Measurements from ENCODE around the gene COPA. TPM values are rescaled to one million over a fixed set of nuclear protein-coding genes. Genes with fewer than 3 reads are reported as not detected.
"Not testable (repeated sequence)": the region's sequence is repeated elsewhere in the genome, so short reads cannot be mapped to it uniquely, and the experiment has no call there.

COPA gene
- total RNA-seq, 1 donor from 2014 or later = 164 TPM

GRCh38 chr1:160328184-160328583 lies 14.9 kb downstream of the COPA start:
- no peak for DNase-seq (ENCODE audit: low spot score)

- DNase-seq (ENCODE audit: low spot score) = no peak
Observed at GRCh38 chr1:160326418-160326817, 16.6 kb downstream of the COPA start.

DNA sequence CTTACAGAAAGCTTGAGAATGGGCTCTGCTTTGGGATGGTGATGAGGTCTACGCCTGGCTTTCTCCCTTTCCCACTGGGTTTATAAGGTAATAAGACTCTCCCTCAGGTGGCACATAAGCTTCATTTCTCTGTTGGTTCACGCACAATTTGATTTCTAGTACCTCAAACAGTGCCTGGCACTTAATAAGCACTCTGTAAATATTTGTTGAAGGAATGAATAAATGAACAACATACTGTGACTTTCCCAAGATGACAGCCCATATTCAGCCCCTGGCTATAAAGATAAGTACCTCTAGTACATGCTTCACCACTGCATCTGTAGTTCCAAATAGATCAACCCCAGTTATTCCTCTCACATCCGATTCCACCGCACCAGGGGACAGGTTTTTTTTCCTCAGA lies 17.8 kb downstream of the COPA start:
- DNase-seq (ENCODE audit: low spot score) = no peak

- DNase-seq (ENCODE audit: low spot score) = no peak
Observed at GRCh38 chr1:160322831-160323230, 20.2 kb downstream of the COPA start.

GRCh38 chr1:160315359-160315758 lies 27.7 kb downstream of the COPA start:
- DNase-seq (ENCODE audit: low spot score) = no peak

DNA sequence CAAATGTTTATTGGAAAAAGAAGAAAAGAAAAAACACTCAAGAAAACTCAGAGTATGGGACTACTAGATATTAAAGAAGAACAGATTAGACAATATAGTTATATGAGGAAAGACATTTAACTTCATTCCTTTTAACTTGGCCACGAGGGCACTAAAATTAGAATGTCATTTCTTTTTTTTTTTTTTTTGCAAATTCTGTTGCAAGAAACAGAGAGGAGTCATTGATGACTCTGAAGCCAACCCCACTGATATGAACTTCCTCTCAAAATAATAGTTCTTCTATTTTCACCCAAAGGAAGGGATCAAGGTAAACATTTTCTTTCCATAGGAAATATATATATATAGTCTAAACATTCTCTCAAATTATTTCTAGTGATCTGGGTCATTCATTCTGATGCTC lies 33.5 kb downstream of the COPA start:
- no peak for DNase-seq (ENCODE audit: low spot score)

GRCh38 chr1:160309185-160309557 lies 33.9 kb downstream of the COPA start:
- no peak for DNase-seq (ENCODE audit: low spot score)

DNA sequence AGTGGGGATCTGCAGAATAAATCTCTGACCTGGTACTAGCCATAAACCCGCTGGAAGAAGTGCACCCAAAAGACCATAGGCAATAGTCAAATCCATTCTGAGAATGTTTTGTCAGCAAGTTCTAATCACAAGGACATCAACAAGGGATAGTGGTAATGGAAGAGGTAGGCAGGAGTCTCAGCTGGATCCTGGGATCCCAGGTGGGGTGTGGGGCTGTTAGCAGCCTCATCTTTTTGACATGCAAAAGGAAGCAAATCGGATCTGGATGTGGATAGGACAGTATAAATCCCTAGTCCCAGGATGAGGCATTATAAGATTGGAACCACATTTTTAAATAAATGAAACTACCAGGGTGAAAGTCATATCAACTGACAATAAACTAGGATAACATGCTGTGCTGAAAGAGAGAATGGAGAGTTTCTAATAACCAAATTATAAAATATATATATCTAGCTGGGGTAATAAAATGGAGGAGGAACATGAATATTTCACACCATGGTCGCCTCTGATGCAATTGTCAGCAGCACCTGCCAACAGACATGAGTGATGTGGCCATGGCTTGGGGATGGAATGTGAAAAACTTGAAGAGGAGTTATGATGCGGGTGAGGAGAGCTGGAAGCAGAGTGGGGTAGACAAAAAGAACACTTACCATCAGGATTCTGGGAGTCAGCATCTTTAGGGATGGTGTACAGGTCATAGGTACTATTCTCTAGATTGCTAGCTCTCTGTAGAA lies 34.4 kb downstream of the COPA start:
- DNase-seq (ENCODE audit: low spot score) = no peak

DNA sequence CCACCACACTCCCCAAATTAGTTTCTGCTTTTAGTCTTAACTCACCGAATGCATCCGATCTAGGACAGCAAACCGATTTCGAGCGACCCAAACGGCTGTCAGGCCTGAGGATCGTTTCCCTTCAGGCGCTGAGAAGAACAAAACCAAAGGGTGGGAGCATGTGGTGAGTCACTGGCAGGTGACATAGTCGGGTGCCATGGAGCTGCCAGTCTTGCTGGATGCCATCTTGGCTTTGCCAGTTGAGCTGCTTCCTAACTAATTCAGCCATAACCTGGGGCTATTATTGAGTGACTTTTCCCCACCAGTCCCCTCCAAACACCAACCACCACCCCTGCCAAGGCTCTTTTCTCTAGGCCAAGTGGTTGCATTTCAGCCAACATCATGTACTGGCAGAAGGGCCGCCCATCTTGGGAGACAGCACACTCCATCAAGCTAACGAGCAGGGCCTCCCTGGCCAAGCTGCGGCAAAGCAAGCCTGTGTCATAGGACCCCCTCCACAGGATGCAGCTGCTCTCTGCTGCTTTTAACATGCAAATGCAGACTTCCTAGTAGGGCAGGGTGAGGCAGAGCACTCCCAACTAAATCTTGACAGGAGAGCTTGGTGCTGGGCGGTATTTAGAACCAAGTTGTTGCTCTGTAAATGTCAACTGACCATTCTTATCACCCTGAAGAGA lies 35.8 kb downstream of the COPA start:
- DNase-seq (ENCODE audit: low spot score) = no peak

DNA sequence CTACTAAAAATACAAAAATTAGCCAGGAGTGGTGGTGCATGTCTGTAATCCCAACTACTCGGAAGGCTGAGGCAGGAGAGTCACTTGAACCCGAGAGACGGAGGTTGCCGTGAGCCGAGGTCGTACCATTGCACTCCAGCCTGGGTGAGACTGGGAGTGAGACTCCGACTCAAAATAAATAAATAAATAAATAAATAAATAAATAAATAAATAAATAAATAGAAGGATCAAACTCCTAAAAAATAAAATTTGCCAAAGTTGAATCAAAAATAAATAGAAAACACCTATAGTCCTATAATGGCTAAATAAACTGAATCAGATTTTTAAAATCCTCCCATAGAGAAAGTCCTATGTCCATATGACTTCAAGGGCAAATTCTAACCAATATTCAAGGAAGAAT lies 42.9 kb downstream of the COPA start:
- no peak for DNase-seq (ENCODE audit: low spot score)

DNA sequence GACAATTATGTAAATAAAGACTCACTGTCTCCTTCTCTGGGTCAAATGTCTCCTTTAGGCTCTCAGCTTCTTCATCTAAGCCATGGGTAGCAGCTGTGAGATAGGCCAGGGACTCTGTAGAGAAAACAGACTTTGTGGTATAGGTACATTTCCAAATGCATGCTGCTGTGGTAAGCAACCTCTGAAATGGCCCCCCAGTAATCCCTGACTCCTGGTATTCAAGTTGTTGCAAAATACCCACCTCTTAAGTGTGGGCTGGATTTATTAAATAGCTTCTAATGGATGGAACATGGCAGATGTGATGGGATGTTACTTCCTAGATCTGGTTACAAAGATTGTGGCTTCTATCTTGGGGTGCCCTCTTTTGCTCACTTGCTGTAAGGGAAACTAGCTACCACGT lies 47.0 kb downstream of the COPA start:
- no peak for DNase-seq (ENCODE audit: low spot score)

DNA sequence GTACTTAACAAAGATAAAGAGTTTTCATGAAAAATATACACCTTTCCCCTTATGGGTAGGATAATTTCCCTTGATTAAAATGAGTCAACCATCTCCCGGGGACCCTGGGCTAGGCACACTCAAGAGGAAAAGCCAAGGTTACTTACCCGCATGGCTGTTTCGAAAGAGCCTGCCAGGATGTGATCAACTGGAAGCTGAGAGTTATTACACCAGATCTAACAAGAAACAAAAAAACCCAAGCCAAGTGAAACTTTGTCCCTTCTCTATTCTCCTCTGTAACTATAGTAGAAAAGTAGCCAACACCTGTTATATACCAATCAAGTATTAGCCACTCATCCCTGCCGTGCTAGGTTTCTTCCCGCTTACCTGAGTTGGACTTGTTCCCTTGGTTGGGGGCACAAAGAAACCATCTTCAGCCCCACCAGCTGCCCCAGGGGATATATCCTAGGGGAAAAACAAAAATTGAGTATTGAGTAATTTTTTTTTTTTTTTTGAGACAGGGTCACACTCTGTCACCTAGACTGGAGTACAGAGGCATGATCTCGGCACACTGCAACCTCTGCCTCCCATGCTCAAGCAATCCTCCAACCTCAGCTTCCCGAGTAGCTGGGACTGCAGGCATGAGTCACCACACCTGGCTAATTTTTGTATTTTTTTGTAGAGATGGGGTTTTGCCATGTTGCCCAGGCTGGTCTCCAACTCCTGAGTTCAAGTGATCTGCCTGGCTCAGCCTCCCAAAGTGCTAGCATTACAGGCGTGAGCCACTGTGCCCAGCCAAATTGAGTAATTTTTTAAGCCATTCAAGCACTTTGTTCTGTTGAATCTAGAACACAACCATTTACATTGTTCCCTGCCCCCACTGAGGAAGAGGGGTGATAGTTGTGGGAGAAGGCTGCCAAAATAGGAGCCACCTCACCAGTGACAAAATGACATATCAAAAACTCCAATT lies 49.8 kb downstream of the COPA start:
- no peak for DNase-seq (ENCODE audit: low spot score)

- DNase-seq (ENCODE audit: low spot score) = peak; percentile 72
Observed at GRCh38 chr1:160291248-160292220, 51.5 kb downstream of the COPA start.

- DNase-seq (ENCODE audit: low spot score) = not testable (repeated sequence)
Observed at GRCh38 chr1:160287769-160288168, 55.3 kb downstream of the COPA start.

GRCh38 chr1:160285506-160285905 lies 57.5 kb downstream of the COPA start:
- DNase-seq (ENCODE audit: low spot score) = no peak

DNA sequence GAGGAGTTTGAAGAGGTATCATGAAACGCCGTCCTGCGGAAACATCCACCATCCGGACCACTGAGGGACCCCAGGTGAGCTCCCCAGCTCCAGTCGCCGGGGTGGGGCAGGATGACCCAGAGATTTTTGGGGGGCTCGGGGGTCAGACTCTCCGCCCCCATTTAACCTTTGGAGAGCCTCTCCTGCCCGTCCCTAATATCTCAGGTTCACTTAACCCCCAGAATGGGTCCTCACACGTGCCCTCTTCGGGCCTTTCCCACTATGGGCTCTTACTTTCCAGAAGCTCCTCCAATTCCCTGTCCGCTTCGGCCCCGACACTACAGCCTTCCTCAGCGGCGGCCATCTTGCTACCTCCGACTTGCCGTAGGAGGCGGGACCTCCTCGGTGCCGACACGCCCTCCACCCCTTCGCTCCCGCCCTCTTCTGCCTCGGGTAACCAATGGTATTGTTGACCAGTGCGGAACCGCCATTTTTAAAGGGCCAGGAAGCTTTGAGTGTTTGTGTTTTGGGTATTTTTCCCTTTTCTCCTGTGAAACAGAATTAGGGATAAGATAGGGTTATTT lies 58.2 kb downstream of the COPA start, which contains the start of gene PEX19:
PEX19 (minus strand) TSS at position 352 of the 563 bp plus-strand sequence; CDS start at position 343, 9 bp downstream.
- DNase-seq (ENCODE audit: low spot score) = peak; percentile 97

- peak; percentile 57 for DNase-seq (ENCODE audit: low spot score)
Observed at GRCh38 chr1:160284220-160284781, 58.7 kb downstream of the COPA start.

GRCh38 chr1:160282807-160283206 lies 60.2 kb downstream of the COPA start:
- no peak for DNase-seq (ENCODE audit: low spot score)

- no peak for DNase-seq (ENCODE audit: low spot score)
Observed at GRCh38 chr1:160277987-160278386, 65.1 kb downstream of the COPA start.

- DNase-seq (ENCODE audit: low spot score) = no peak
Observed at GRCh38 chr1:160277330-160277729, 65.7 kb downstream of the COPA start.
